ENCODE measurements around the gene RGMA.

RGMA gene

GRCh38 chr15:93088981-93089726, at the start of gene RGMA:
Gene RGMA (minus strand): TSS chr15:93089211. CDS start chr15:93088932, 279 bp downstream.
- DNase-seq: peak; percentile 26

- DNase-seq: no peak
These were observed 47.6 kb upstream of the RGMA start for GRCh38 chr15:93136606-93137005.

- DNase-seq: no peak
These were observed 47.0 kb upstream of the RGMA start for GRCh38 chr15:93135997-93136397.

GRCh38 chr15:93135459-93135858, 46.4 kb upstream of the RGMA start:
- no peak for DNase-seq

GRCh38 chr15:93131485-93132095, 42.6 kb upstream of the RGMA start:
- no peak for DNase-seq

- no peak for DNase-seq
These were observed 40.9 kb upstream of the RGMA start for GRCh38 chr15:93129702-93130488.

- DNase-seq: no peak
These were observed 38.3 kb upstream of the RGMA start for GRCh38 chr15:93127286-93127685.

DNA sequence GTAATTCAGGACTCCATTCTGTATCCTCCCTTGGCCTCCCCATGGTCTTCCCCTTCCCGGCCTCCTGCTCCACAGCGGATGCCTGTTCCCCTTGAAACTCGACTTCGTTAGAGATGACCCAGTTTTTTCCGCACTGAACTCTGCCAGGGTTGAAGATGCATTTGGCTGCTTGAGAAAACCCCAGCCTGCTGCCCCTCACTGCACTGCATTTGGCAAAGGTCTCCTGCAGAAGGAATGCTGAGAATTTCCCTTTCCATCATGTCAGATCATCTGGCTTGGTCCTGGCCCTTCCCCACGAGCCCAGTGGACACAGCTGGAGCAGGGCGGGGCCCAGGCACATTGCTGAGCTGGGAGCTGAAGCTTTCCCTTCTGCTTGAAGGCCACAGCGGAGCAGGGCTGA, 37.6 kb upstream of the RGMA start:
- no peak for DNase-seq

DNA sequence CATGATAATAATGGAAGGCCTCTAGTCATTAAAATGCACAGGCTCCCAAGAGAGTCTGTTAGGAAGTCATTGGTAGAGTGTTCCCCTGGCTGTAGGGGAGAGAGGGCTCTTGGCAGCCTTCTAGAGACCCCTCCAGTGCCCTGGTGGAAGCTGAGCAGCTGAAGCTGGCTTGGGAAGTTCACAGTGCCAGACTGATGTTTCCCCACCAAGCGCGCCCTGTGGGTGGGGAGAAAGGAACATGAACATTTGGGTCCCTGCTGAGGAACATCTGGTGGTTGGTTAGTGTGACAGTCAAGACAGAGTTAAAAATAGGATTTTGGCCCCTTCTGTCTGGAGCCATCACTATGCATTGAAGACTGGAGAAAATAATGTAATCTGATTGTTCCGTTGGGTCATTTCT, 37.1 kb upstream of the RGMA start:
- DNase-seq: no peak

- DNase-seq: no peak
These were observed 35.1 kb upstream of the RGMA start for GRCh38 chr15:93124126-93124525.

DNA sequence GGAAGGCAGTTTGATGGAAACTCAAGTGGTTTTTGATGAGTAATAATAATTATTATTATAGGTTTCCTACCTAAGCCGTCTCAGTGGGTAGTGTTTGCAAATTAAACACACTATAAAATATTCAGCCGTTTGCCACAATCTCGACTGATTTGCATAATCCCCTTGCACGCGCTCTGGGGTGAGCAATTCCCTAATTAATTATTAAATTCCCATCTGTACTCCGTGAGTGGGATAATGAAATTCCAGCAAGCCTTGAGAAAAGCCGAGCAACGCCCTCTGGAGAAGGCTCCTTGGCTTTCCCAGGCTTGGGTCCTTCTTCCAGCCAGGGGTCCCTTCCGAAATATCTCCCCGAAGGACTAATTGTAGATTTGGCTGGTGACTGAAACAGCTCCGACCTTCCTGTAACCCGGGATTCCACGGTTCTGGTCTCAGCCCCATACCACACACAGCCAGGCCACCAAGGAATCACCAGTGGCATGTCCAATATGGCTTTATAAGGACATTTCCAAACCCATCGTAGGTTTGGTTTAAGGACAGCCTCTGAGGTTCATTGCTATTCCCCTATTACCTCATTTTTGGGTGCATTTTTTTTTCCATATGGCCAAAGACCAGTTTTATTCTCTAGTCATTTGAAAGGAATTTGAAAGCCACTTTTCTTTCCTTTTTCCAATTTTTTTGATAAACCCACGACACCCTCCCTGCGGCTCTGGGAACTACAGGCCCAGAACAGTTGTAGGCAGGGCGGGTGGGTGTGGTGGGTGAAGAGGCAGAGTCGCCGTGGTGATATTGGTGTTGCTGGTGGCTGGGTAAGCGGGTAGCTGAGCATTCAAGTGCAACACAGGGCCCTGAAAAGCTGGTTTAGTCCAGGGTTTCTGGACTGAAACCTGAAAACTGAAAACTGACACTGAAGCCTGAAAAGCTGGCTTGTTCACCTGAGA, 33.2 kb upstream of the RGMA start:
- DNase-seq: no peak

DNA sequence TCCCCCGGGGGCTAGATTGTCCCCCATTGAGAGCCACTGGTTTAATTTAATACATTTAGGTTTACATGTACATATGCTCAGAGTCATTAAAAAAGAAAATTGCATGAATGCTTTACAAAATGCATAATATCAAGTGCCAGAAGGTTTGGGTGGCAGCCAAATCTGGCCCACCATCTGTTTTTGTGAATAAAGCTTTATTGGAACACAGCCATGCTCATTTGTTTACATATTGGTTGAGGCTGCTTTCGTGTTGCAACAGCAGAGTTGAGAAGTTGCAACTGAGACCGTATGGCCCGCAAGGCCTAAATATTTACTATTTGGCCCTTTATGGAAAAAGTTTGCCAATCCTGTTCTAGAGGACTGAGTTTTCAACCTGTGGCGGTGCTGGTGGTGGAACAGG, 32.1 kb upstream of the RGMA start:
- DNase-seq: no peak

DNA sequence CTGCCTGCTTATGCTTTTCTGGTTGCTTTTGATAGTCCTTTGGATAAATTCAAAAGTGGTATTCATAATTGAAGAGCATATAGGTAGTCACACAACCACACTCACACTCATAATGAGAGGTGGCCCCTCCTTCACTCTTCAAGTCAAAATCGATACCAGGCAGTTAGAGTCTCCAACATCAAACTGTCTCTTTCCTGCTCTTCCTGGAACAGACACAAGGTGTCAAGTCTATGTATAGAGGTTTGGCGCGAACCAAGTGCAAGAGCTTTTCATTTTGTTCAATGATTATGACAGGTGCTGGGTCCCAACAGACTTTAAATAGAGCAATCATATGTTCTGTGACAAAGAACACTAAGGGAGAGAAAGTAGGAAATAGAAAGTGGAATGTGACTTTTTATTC, 29.9 kb upstream of the RGMA start:
- no peak for DNase-seq

GRCh38 chr15:93111451-93111850, 22.4 kb upstream of the RGMA start:
- DNase-seq: peak; percentile 56

DNA sequence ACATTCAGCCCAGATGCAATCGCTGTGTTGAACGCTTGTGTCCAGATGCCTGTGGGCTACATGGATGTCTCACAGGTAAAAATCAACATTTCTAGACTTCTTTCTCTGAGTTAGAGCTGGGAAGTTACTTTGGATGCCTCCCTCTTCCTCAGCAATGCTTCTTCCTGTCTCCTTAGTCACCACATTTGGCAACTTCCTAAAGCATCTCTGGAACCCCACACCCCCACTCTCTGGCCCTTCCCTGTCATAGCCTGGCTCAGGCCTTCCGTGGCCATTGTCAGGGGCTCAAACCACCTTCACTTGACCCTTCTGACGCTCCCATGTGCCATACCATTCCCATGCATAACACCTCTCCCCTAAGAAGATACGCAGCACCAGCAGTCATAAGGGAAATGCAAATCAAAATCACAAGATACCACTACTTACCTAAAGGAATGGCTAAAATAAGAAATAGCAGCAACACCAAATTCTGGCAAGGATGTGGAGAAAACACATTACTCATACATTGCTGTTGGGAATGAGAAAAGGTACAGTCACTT, 21.6 kb upstream of the RGMA start:
- peak; percentile 64 for DNase-seq

- no peak for DNase-seq
These were observed 20.5 kb upstream of the RGMA start for GRCh38 chr15:93109336-93110102.

DNA sequence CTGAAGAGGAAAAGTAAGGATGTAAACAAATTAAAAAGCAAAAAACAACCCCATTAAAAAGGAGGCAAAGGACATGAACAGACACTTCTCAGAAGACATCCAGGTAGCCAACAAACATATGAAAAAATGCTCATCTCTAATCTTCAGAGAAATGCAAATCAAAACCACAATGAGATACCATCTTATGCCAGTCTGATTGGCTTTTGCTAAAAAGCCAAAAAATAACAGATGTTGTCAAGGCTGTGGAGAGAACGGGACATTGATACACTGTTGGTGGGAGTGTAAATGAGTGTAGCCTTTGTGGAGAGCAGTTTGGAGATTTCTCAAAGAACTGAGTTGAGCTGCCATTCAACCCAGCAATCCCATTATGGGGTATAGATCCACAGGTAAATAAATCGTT, 18.6 kb upstream of the RGMA start:
- no peak for DNase-seq

DNA sequence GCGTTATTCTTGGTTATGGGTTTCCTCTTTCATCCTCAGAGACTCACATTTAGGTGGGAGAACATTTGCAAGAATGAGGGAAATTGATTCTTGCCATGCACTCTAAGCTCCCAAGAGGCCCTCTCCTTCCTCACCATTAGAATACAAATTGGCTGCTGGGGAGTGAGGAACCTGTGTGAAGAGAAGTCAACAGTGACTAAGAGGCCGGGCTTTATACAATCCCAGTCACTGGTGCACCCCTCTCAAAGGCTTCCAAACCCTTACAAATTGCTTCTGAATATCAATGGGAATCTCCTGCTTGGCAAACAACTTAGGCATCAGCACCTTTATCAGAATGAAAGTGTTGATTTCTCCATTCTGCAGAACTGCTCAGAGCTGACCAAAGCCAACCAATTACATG, 16.5 kb upstream of the RGMA start:
- DNase-seq: no peak

DNA sequence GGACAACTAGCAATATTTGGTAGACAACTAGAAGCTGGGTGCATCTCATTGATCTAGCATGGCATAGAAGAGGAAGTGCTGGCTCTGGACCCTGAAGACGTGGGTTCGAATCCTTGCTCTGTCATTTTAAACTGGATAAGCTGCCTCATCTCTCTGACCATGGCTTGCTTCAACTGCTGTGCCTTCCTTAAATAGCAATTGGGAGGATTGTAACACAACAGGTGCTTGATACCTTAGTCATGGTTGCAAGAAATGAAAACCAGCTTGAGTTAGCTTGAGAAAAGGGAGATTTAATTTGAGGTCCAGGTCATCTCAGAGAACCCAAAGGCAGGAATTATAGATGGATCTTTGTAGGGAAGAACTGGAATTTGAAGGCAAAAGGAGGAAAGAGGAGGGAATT, 14.8 kb upstream of the RGMA start:
- DNase-seq: no peak

- no peak for DNase-seq
These were observed 13.2 kb upstream of the RGMA start for GRCh38 chr15:93102211-93102610.

DNA sequence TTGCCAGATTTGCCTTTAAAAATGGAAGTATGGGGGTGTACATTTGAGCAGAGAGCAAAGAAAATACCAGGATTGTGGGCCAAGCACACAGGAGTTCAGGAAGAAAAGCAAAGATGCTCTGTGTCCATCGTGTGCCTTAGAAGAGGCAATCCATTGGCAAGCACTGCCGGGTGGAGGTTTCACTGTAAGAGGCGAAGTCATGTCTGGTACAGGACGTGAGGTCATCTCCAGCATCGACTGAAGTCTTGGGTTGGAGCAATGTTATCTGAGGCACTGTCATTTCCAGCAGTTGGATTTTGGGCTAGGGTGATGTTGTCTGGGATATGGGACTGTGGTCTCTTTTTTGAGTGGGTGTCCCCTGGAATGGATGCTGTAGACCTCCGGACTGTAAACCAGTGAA, 4.8 kb upstream of the RGMA start:
- DNase-seq: no peak

DNA sequence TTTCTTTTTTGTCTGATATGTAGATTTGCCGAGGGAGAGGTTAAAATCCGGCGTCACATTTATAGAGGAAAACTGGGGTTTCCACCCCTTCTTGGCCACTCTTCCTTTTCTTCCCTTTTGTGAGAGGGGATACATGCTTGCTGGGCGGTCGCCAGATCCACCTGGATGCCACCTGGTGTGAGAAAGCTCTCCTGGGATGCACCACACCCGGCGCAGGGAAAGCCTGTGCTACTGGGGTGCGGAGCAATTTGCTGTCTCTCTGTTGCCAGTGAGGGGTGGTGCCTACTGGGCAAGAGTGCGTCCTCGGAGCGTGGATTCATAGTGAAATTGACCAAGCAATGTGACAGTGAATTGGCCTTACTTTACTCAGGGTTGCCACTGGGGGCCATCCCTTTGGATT, 2.5 kb upstream of the RGMA start:
- no peak for DNase-seq

All from NCI-H226 (cell line).